GM18861 (cell line): ENCODE data around the gene EPS8L2.
"Not testable (repeated sequence)": the region's sequence is repeated elsewhere in the genome, so short reads cannot be mapped to it uniquely, and the experiment has no call there.

Experiments used
- ATAC-seq: cut with Tn5 transposase; IDR thresholded peaks from one replicate; pipeline ENCODE4 v1.9.1; 2021; ENCODE audit not compliant: unreplicated experiment

The EPS8L2 gene

DNA sequence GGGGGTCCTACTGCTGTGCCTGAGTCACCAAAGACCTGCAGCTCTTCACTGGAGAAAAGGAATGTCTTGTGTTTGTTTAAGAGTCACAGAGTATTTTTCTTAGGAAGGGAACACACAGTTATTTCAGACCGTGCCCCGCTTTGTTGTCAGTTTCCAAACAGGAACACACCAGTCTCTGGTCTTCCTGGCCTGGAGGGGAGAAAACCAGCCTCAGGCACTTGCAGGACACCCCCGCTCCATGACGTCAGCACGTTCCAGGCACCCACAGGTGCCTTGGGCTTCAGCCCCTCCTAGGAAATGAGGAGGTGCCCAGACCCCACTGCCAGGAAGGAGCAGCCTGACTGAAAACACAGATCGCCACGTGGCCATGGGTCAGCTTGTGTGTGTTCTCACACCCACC, 16.4 kb upstream of the EPS8L2 start:
- no peak for ATAC-seq

DNA sequence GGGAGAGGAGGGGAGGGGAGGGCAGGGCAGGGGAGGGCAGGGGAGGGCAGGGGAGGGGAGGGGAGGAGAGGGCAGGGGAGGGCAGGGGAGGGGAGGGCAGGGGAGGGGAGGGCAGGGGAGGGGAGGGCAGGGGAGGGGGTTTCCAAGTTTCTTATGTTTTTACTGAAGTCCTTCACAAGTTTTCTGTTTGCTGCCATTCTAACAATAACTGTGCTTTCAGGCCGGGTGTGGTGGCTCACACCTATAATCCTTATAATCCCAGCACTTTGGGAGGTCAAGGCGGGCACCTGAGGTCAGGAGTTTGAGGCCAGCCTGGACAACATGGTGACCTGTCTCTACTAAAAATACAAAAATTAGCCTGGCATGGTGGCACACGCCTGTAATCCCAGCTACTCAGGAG, 15.8 kb upstream of the EPS8L2 start:
- ATAC-seq: not testable (repeated sequence)

DNA sequence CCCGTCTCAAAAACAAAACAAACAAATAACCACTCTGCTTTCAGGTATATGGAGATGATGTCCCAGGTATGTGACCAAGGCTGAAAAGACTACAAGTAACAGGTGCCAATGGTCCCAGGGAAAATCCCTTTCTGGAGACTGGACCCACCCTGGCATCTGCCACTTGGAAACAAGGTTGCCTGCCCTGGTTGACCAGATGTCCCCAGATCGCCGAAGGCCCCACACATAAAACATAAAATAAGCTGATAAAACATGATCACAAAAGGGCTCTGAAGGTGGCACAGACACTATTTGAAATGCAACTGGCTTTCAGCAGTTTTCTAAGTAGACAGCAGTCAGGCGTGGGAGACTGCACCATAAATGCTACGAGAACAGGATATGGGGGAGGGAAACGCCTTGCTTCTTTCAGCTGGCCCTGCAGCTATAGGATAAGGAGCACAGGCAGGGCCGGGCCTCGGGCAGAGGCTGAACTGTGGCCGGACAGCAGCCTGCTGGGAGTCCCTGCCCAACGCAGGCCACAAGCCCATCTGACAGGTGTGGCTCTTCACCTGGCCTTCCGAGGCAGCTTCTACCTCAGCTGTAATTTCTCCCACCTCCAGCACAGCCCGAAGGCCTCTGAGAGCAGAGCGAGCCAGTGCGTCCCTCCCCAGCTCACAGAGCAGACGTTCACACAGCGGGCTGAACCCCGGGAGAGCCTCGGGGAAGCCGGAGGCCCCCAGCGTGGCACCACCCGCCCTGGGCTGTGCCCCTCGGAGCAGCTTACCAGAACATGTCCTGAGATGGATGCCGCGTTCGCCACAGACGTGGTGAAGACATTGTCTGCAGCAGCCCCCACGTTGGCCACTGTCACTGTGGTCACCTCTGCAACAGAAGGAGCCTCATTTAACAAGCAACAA, 15.0 kb upstream of the EPS8L2 start:
- ATAC-seq: no peak

DNA sequence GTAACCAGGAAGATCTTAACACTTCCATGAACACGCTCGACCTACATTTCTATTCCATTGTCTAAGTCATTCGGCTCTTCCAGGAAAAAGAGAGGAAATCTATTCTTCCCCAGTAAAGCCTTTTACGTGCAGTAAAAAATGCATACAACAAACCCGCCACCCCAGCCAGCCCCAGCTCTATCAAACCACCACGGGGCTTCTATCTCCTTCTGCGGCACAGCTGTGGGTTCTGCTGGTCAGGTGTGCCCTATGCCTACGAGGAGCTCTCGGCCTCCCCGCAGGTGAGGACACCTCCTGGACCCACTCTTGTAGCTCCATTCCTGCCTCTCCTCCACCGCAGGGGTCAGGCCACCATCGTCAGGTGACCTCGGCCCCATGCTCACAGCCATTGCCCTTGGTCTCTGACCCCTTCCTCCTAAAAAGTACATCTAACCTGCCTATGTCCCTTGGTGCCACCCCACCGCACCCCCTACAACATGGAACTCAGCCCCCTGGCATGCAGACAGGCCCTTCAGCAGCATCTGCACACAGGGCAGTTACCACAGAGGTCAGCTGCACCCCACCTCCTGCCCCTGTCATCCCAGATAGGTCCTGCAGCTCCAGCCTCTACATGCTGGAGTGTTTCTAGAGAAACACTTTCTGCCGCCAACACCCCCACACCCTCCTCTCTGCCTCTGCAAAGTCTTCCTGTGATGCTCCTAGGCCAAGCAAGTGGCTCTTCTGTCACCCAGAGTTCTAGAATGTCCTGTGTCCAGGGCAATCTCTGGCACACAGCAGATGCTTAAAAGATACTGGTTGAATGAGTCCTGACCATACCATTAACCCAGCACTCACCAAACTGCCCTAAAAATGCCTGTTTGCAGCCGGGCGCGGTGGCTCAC, 14.1 kb upstream of the EPS8L2 start:
- ATAC-seq: no peak

DNA sequence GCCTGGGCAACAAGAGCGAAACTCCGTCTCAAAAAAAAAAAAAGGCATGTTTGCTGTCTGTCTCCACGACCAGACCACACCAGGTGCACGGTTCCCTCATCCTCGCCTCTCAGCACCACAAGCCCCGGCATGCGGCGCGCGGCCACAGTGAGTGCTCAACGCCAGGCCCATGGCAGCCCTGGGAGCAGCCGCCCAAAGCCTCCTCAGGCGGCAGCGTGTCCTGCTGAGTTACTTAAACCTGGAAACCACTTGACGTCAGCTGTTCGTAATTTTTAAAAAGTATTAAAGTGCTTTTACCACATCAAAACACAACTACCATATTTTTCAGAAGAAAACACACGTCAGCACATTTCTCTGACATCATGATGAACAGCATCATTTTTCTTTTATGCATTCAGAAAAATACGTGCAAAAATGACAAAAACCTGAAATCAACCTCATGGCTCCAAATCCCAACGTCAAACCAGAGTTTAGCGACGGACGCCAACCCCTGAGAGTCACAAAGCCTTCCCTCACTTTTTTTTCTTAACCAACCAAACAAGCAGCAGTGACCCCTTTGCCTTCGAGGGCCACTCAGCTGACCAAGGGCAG, 13.1 kb upstream of the EPS8L2 start:
- ATAC-seq: no peak

DNA sequence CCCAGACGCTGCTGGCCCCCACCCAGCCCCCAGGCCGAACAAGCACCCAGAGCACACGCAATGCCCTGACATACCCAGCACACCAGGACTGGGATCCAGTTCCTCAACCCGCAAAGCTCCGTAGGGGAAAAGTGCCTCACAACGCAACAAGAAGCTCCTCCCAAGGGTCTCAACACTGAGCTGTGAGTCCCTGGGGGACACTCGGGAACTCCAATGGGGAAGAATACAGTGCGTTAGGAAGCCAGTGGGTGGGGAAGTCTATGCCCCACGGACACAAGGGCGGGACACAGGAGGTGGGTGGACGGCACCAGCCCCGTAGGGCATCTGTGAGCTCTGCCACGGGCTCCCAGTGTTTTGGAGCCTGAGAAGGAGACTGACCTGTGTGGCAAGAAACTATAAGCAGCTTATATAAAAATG, 12.6 kb upstream of the EPS8L2 start:
- ATAC-seq: no peak

DNA sequence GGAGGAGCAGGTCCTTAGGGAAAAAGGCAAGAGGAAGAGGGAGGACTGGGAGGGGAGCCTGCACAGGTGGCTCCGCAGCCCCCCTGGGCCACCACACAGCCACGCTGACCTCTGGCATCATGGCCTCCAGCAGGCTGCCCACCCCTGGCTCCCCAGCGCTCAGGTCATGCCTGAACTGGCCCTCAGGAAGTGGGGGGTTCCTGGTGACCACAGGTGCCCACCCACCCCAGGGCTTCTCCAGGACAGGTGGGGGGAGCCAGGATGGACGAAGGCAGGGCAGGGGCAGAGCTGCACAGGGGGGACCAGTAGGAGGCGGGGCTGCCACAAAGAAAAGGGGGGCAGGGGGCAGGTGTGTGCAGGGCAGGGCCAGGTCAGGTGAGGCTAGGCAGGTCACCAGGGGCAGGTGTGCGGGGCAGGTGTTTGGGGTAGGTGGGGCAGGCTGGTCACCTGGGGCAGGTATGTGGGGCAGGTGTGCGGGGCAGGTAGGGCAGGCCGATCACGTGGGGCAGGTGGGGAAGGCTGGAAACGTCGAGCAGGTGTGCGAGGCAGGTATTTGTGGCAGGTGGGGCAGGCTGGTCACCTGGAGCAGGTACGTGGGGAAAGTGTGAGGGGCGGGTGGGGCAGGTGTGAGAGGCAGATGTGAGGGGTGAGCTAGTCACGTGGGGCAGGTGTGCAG, 12.0 kb upstream of the EPS8L2 start:
- no peak for ATAC-seq

DNA sequence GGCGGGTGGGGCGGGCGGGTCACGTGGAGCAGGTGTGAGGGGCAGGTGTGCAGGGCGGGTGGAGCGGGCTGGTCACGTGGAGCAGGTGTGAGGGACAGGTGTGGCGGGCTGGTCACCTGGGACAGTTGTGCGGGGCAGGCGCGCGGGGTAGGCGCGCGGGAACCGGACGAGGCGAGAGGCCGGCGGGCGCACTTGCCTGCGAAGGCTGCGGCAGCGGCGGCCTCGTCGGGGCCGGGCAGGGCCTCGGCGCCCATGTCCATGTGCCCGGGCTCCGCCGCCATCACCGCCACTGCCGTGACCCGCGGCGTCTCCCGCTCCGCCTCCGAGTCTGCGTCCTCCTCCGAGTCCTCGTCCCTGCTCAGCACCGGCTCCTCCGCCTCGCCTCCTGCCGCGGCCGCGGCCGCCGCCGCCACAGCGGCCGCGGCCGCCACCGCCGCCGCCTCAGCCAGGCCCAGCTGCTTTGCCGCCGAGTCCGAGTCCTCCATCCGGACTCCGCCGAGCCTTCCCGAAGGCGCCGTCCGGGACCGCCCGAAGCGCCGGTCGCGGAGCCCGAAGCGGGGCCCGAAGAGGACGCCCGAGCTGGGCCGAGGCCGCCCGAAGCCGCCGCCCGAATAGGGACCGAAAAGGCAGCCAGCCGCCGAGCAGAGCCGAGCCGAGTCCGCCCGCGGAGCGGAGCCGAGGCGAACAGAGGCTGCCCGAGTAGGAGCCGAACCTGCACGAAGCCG, 11.3 kb upstream of the EPS8L2 start, which contains the start of gene DEAF1:
DEAF1 (minus strand) TSS at position 660 of the 725 bp plus-strand sequence; CDS start at position 485, 175 bp downstream.
- ATAC-seq: peak; percentile 67

DNA sequence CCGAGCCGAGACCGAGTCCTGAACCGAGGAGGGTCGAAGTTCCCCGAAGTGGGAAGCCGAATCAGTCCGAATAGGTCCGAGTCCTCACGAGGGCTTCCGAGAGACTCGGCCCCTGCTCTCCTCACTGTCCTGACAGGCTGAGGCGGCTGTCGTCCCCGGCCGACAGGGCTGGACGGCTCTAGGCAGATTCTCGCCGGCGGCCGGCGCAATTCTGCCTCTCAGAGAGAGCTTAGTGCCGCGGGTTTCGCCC, 10.8 kb upstream of the EPS8L2 start:
- ATAC-seq: no peak

DNA sequence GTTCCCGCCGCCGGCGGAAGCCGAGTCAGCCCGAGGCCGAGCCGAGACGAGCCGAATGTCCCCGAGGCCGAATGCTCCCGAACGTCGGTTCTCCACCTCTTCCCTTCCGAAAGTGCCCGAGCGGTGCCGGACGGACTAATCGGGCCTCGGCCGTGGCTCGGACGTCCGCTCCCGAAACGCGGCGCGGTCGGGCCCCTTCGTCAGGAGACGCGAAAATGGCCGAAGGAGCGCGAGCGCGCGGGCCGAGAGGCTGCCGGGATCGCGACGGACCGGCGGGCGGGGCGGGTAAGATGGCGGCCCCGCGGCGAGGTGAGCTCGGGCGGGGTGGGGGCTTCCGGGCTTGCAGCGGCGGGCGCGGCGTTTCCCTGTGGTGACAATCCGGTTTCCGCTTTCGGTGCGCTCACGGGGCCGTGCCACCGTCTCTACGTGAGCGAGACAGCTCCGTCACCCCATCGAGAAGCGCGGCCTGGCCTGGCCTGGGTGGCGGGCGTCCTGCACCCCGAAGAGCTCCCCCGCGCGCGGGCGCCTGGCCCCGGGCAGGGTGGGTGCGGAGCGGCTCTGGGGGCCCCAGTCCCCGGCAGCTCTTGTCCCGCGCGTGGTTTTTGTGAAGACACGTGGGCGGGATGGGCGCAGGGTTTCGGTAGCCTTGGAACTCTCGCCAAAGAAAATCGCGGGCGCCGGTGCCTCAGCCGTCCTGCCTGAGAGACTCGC, 10.3 kb upstream of the EPS8L2 start, which contains the start of gene TMEM80:
TMEM80 (plus strand) TSS at position 279 of the 711 bp plus-strand sequence; CDS start at position 291, 12 bp downstream.
- ATAC-seq: peak; percentile 68

DNA sequence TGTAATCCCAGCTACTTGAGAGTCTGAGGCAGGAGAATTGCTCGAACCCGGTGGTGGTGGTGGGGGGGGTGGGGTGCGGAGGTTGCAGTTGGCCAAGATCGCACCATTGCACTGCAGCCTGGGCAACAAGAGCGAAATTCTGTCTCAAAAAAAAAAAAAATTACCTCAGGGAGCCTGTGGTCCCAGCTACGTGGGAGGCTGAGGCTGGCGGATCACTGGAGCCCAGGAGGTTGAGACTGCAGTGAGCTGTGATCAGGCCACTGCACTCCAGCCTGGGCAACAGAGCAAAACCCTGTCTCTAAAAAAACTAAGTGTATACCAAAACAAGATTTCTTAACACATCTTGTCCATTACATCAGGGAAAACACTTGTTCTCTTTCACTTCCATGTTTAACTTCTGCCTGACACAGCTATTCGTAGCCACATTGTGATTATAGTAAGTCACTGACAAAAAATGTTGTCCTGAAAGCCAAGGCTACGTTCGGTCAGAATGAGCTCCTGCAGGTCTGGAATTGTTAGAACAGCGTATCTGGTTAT, 9.0 kb upstream of the EPS8L2 start:
- no peak for ATAC-seq

DNA sequence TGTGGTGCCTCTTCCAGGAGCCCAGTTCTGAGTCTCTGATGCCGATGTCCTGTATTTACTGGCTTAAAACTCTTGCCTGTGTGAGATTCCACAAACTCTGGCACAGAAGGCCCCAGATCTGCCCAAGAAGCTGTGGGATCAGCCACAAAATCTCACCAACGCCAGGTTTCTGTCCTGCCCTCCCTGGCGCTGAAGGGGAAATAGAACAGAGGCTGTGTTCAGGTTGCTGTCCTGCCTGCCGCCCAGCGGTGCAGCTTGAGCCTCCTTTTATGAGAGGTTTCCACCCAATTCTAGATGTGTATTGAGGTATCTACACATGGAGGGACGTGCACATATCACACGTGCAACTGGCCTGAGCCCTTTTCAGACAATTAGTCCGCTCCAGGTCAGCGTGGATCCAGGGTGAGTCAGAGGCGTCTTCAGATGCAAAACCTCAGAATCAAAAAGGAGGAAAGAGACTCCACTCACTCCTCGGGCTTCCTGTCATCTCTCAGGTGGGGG, 8.2 kb upstream of the EPS8L2 start:
- no peak for ATAC-seq

DNA sequence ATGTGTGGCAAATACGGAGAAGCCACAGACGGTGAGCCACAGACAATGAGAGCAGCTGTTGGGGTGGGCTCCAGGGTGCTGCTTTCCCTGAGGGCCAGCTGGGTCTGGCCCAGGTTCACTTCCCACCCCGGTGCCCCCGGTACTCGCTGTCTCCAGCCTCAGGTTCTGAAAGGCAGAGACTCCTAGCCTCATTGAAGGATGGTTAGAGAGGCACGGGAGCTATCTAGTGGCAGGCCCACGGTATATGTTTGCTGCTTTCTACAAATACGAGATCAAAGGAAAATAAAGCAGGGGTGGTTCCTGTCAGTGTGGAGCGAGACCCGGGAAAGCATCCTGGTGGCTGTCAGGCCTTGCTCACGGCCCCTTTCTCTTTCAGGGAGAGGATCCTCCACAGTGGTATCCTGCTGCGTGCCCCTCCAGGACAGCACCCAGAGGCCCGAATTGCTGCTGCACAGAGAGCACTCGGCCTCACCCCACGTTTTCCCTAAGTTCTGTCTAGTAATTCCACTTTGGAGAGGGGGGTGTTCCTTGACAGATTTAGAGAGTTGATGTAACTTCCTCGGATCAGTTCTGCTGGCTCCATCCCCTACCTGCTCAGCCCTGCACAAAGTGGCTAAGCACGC, 7.4 kb upstream of the EPS8L2 start:
- ATAC-seq: no peak

DNA sequence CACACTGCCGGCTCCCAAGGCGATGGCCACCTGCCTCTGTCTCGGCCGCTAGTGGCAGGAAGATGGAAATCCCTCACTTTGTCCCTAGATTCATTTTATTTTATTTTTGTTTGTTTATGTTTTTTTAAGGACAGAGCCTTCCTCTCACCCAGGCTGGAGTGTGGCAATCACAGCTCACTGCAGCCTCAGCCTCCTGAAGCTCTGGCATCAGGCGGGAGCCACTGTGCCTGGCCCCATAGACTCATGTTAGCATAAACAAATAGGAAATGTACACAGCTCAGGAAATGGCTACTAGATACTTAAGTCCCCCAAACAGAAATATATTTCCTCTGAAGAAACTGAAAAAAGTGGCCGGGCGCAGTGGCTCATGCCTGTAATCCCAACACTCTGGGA, 6.9 kb upstream of the EPS8L2 start:
- no peak for ATAC-seq

DNA sequence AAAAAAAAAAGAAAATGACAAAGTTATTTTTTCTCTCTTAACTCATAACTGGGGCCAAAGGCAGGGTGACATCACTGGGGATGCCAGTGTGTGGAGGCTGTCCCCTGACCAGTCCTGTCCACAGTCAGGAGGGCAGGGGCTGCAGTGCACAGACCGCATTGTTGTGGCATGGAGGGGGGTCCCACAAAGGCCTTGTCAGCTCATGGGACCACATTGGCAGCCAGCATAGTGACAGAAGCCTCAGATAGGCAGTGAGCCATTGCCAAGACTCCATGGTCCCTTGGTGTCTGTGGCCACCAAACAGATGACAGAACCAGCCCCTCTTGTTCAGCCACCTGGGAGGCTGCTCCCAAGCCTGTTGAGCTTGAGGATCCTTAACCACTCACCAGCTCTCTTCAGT, 6.3 kb upstream of the EPS8L2 start:
- no peak for ATAC-seq

DNA sequence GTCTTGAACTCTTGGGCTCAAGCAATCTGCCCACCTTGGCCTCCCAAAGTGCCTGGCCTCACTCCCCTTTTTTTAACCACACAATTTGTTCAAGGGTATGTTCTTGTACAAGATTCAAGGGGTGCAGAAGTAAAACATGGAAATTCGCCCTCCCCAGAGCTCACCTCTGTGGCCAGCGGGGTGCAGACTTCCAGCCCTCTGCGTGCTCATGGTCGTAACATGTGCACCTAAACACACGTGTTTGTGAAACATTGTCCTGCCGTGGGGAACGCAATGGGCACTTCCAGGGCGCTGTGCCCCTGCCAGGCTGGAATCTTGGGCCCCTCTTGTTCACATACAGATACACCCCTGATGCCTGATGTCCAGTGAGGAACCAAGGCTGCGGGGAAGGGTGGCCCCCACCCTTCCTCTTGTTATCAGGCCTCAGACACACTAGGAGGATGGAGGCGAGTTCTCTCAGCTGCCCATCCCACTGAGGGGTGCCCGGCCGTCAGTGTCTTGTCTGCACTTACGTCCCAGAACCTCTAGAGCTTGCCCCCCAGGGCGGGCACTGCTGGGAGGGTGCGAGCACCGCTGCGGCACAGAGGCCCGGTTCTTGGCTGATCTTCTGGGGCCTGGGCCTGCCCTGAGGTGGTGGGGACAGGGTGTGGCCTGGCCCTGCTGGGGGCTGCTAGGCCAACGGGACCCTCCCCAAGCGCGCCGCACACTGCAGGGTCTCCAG, 4.1 kb upstream of the EPS8L2 start:
- ATAC-seq: no peak

DNA sequence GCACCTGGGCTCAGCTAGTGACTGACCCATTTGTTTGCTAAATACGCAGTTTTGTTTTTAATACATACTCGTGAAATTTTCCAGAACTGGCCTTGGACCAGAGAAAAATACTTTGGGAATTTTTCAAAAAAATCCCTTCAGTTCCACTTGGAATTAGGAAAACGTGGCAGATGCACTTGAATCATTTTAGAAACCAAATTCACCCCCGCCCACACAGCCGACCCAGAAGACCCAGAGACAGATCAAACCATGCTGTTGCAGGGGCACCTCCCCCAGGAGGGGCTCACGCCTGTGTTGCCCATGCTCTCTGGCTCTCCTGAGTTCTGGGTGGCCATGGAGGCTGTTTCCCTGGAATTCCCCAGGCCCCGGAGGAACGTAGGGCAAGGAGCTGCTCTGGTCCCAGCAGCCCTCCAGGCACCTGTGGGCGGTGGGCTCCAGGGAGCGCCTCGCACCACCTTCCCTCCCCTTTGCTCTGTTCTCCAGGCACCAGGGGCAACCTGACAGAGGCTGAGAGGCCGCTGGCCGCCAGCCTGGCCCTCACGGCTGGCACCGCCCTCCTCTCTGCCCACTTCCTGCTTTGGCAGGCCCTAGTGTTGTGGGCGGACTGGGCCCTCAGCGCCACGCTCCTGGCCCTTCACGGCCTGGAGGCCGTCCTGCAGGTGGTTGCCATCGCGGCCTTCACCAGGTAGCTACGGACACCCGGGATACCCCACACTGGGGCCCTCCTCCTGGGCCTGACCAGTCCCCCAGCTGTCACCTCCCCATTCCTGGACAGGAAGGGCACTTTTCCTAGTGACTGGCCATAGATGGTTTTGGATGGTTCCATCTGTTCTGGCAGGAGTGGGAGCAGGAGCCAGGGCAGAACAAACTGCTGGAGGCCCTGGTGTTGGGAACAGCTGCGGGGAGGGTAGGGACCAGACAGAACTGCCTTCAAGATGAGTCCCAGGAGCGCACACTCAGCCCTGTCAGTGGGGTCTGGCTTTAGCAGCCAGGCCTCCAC, 3.3 kb upstream of the EPS8L2 start:
- ATAC-seq: no peak
